ENCODE measurements around the gene KRT32.

KRT32 gene

DNA sequence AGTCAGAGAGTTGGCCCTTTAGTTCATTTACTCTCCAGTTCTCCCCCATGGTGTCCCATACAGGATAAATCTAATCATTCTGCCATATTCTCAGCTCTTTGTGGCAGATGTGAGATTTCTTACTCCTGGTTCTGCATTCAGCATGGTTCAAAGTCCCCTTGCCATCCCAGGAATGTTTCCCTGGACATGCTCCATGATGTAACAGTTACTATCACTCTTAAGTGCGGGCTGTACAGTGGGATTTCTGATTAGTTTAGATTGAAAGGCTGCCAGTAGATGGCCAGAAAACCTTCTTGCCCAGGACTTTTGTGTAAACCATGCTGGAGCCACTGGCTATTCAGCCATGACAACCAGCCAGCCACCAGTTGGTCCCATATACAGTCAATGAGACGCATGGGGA lies 53.2 kb downstream of the KRT32 start:
- no peak for ATAC-seq
- TF ChIP-seq TCF4 (CRISPR knock-in tag; IDR thresholded peaks at IDR 0.05; ENCODE audit: borderline replicate concordance), result no peak
- no peak for TF ChIP-seq SNAI2 (CRISPR knock-in tag; IDR thresholded peaks at IDR 0.05)
- TF ChIP-seq ISL1 (CRISPR knock-in tag; IDR thresholded peaks at IDR 0.05), result no peak
- no peak for TF ChIP-seq TOX (CRISPR knock-in tag; IDR thresholded peaks at IDR 0.05; ENCODE audit: borderline replicate concordance)
- TF ChIP-seq CREB5 (CRISPR knock-in tag; IDR thresholded peaks at IDR 0.05; ENCODE audit: low read depth), result no peak
- no peak for TF ChIP-seq ARNTL (CRISPR knock-in tag; IDR thresholded peaks at IDR 0.05; ENCODE audit: borderline replicate concordance, low read depth)
- no peak for TF ChIP-seq ESRRG (CRISPR knock-in tag; IDR thresholded peaks at IDR 0.05)
- TF ChIP-seq OSR1 (CRISPR knock-in tag; IDR thresholded peaks at IDR 0.05), result no peak
- TF ChIP-seq ZFP30 (CRISPR knock-in tag; IDR thresholded peaks at IDR 0.05), result no peak
- no peak for TF ChIP-seq GLIS3 (CRISPR knock-in tag; IDR thresholded peaks at IDR 0.05)
- no peak for TF ChIP-seq BACH2 (CRISPR knock-in tag; IDR thresholded peaks at IDR 0.05; ENCODE audit: borderline replicate concordance)
- no peak for TF ChIP-seq ZFP3 (CRISPR knock-in tag; IDR thresholded peaks at IDR 0.05)
- no peak for TF ChIP-seq PPARA (CRISPR knock-in tag; IDR thresholded peaks at IDR 0.05; ENCODE audit: borderline replicate concordance)
- TF ChIP-seq ZNF565 (CRISPR knock-in tag; conservative IDR thresholded peaks at IDR 0.05; ENCODE audit: low read depth), result no peak
- no peak for TF ChIP-seq TSHZ2 (CRISPR knock-in tag; IDR thresholded peaks at IDR 0.05)

GRCh38 chr17:41413353-41413957 lies 53.7 kb downstream of the KRT32 start:
- TF ChIP-seq CSDC2 (CRISPR knock-in tag; IDR thresholded peaks at IDR 0.05) (no peak), TCF4 (CRISPR knock-in tag; IDR thresholded peaks at IDR 0.05; ENCODE audit: borderline replicate concordance) (no peak)
- no peak for ATAC-seq

- ATAC-seq, result no peak
- TF ChIP-seq RARB (CRISPR knock-in tag; IDR thresholded peaks at IDR 0.05), result no peak
- TF ChIP-seq PPARA (CRISPR knock-in tag; IDR thresholded peaks at IDR 0.05; ENCODE audit: borderline replicate concordance), result no peak
- TF ChIP-seq ZNF565 (CRISPR knock-in tag; conservative IDR thresholded peaks at IDR 0.05; ENCODE audit: low read depth), result no peak
- no peak for TF ChIP-seq OSR1 (CRISPR knock-in tag; IDR thresholded peaks at IDR 0.05)
- no peak for TF ChIP-seq ZNF70 (CRISPR knock-in tag; IDR thresholded peaks at IDR 0.05)
- TF ChIP-seq CSDC2 (CRISPR knock-in tag; IDR thresholded peaks at IDR 0.05), result no peak
- no peak for TF ChIP-seq ISL1 (CRISPR knock-in tag; IDR thresholded peaks at IDR 0.05)
- TF ChIP-seq ZFP3 (CRISPR knock-in tag; IDR thresholded peaks at IDR 0.05), result no peak
- TF ChIP-seq ESRRG (CRISPR knock-in tag; IDR thresholded peaks at IDR 0.05), result no peak
- no peak for TF ChIP-seq BACH2 (CRISPR knock-in tag; IDR thresholded peaks at IDR 0.05; ENCODE audit: borderline replicate concordance)
- TF ChIP-seq CREB5 (CRISPR knock-in tag; IDR thresholded peaks at IDR 0.05; ENCODE audit: low read depth), result no peak
- TF ChIP-seq ZNF8 (CRISPR knock-in tag; IDR thresholded peaks at IDR 0.05), result no peak
- TF ChIP-seq PATZ1 (CRISPR knock-in tag; IDR thresholded peaks at IDR 0.05; ENCODE audit: borderline replicate concordance), result no peak
- TF ChIP-seq SNAI2 (CRISPR knock-in tag; IDR thresholded peaks at IDR 0.05), result no peak
- TF ChIP-seq TCF4 (CRISPR knock-in tag; IDR thresholded peaks at IDR 0.05; ENCODE audit: borderline replicate concordance), result no peak
- TF ChIP-seq TOX (CRISPR knock-in tag; IDR thresholded peaks at IDR 0.05; ENCODE audit: borderline replicate concordance), result no peak
These were observed 55.9 kb downstream of the KRT32 start for GRCh38 chr17:41411072-41411840.

Measured in SK-N-SH treated with all-trans-retinoic acid at 6 μM for 48 hours (cell line).